ENCODE results near the gene NETO1. TPM values are rescaled to one million over a fixed set of nuclear protein-coding genes. Genes with fewer than 3 reads are reported as not detected.

NETO1 gene
- total RNA-seq, 1 experiment from 2014 or later = 5.9 TPM

DNA sequence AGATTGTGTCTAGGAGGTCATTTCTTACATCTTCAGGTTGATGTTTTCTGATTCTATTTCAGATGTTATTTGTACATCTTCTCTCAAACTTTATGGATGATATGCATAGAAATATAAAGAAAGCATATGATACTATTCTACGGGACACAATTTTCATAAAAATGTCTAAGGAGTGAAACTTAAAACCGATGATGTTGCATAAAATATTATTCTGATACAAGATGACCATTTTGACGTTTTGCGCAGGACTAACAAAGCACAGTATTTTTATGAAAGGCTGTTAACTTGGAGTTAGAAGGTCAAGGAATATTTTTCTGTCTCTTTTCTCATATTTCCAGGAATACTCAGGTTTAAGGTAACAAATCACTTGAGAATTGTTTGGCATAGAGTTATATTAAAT, 8.7 kb downstream of the NETO1 start:
- Histone ChIP-seq H2BK120ac (ENCODE audit: low read depth, low read length, poor library complexity, severe bottlenecking) (no peak overlapping the region), H3K27ac (ENCODE audit: insufficient read length, low read depth, low read length) (no peak overlapping the region), H4K5ac (ENCODE audit: insufficient read length, low read depth, low read length) (no peak overlapping the region), H4K91ac (ENCODE audit: insufficient read length, low read depth, low read length) (no peak overlapping the region), H2BK20ac (ENCODE audit: low read depth, low read length, poor library complexity, severe bottlenecking) (no peak overlapping the region), H3K79me2 (ENCODE audit: insufficient read depth, low read length) (no peaks in the 10 kb centered on the region), H2BK15ac (ENCODE audit: low read depth, low read length) (no peak overlapping the region), H2BK5ac (ENCODE audit: insufficient read length, low read length) (no peak overlapping the region), H4K8ac (replicated peaks; ENCODE audit: insufficient read length, low read depth, low read length) (no peak overlapping the region), H2AFZ (ENCODE audit: low read length) (no peak overlapping the region), H3K79me1 (ENCODE audit: insufficient read depth, low read depth, low read length, poor library complexity, severe bottlenecking) (no peaks in the 10 kb centered on the region), H3K23ac (ENCODE audit: insufficient read length, low read depth, low read length) (no peak overlapping the region), H4K20me1 (ENCODE audit: control insufficient read depth, insufficient read depth, insufficient read length) (no peaks in the 10 kb centered on the region), H3K14ac (ENCODE audit: insufficient read depth, low read length) (no peak overlapping the region), H3K4me1 (ENCODE audit: insufficient read depth, low read length) (no peaks in the 10 kb centered on the region), H3K4ac (ENCODE audit: low read depth, low read length) (no peak overlapping the region), H3K9me3 (ENCODE audit: control insufficient read depth, low read depth, low read length) (no peaks in the 10 kb centered on the region), H2AK5ac (ENCODE audit: insufficient read length, low read length) (no peak overlapping the region), H3K18ac (ENCODE audit: insufficient read length, low read depth, low read length) (no peak overlapping the region), H2BK12ac (ENCODE audit: insufficient read length, low read depth, low read length) (no peak overlapping the region), H3K27me3 (ENCODE audit: insufficient read depth, low read length) (no peaks in the 10 kb centered on the region), H3K56ac (ENCODE audit: insufficient read length, low read depth, low read length) (no peak overlapping the region), H3T11ph (ENCODE audit: low read length) (no peak overlapping the region), H3K9ac (ENCODE audit: extremely low read depth, insufficient read length, low read length) (no peak overlapping the region), H3K23me2 (ENCODE audit: insufficient read length, low read depth, low read length, poor library complexity, severe bottlenecking) (no peaks in the 10 kb centered on the region), H3K4me2 (ENCODE audit: insufficient read depth, insufficient read length, low read length) (no peak overlapping the region)
- no CpG with 5 or more reads among the region's 4 CpGs for WGBS (ENCODE audit: extremely low coverage, insufficient read length, low lambda C conversion rate)
- no peak for DNase-seq
- H3K36me3 Mint-ChIP-seq (ENCODE audit: insufficient read depth in 1 of 3, low read depth in 3 of 3) = peaks cover 16 to 23% (median 17%) of the 10 kb centered on the region in 3 experiments; a peak in 5 of 7 replicates
- H3K27ac Mint-ChIP-seq = no peak overlapping the region
- no peaks in the 10 kb centered on the region; the same call in 1 of the 2 replicates for H3K27me3 Mint-ChIP-seq (ENCODE audit: low read depth)
- H3K4me1 Mint-ChIP-seq = no peaks in the 10 kb centered on the region
- TF ChIP-seq, protein P1, sequence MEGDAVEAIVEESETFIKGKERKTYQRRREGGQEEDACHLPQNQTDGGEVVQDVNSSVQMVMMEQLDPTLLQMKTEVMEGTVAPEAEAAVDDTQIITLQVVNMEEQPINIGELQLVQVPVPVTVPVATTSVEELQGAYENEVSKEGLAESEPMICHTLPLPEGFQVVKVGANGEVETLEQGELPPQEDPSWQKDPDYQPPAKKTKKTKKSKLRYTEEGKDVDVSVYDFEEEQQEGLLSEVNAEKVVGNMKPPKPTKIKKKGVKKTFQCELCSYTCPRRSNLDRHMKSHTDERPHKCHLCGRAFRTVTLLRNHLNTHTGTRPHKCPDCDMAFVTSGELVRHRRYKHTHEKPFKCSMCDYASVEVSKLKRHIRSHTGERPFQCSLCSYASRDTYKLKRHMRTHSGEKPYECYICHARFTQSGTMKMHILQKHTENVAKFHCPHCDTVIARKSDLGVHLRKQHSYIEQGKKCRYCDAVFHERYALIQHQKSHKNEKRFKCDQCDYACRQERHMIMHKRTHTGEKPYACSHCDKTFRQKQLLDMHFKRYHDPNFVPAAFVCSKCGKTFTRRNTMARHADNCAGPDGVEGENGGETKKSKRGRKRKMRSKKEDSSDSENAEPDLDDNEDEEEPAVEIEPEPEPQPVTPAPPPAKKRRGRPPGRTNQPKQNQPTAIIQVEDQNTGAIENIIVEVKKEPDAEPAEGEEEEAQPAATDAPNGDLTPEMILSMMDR (conservative IDR thresholded peaks at IDR 0.05) = no peak
- H3K4me3 Mint-ChIP-seq = no peak overlapping the region
- no peaks in the 10 kb centered on the region for H3K9me3 Mint-ChIP-seq
